ENCODE results near the gene TAF15. TPM values are rescaled to one million over a fixed set of nuclear protein-coding genes. Genes with fewer than 3 reads are reported as not detected.

TAF15 gene
- polyA plus RNA-seq, 4 donors: 70.3 to 166 (median 123) TPM

GRCh38 chr17:35891269-35891668 is 82.0 kb downstream of the TAF15 start:
- peak overlapping the region in 1 of 3 donors; percentile 79 for H3K27ac ChIP-seq (ENCODE audit: low read depth in 1 of 3, low read length in 2 of 3)
- DNase-seq: no peak

DNA sequence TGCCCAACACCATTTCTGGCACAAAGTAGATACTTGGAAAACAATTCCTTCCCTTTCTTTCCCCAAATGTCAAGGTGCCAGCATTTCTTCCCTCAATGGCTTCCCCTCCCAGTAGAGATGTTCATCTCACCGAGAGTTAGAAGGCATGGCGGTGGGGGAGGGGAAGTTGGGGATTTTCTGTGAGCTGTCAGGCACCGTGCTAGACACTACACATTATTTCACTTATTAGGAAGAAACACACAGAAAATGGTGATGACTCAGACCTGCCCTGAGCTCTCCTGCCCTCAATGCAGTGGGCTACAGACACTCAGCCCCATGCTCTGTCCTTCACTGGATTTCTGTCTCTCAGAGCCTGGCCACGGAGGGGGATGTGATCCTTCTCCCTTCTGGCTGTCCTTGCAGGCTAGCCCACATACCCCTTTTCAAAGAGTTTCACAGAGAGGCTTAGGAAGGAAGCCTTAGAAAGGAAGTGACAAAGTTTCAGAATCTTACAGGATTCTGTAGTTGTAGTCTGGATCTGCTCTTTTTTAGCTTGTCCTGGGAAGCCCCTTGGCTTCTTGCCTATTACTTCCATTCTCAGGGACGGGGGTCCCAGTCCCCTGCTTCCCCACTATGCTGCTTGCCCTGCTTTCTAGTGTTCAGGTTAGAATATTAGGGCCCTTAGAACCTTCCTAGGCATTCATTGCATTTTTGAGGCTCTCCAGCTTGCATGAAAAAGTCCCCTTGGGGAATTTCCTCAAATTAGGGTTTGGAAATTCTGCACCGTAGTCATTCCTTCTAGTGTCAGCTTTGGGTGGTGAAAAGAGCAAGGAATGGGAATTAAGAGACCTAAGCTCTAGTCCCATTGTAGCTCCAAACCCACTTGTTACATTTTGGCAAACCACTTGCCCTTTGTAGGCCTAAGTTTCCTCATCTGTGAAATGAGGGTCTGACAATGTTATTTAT is 83.1 kb downstream of the TAF15 start:
- no peak for DNase-seq
- WGBS, 3 donors: 54 to 67% (median 54%) methylated on average over 6 of the region's 6 CpGs

More at GRCh38 chr17:35891269-35891668, 82.0 kb downstream of the TAF15 start:
- Histone ChIP-seq H3K27me3 (ENCODE audit: control insufficient read depth in 3 of 3, insufficient read depth in 3 of 3, low read length in 3 of 3) (no peaks in the 10 kb centered on the region), H3K36me3 (ENCODE audit: control insufficient read depth in 3 of 3, insufficient read depth in 2 of 3, low read depth in 1 of 3, low read length in 3 of 3) (no peaks in the 10 kb centered on the region), H3K4me3 (ENCODE audit: low read depth in 1 of 3, low read length in 3 of 3) (no peak overlapping the region), H3K4me1 (ENCODE audit: control insufficient read depth in 3 of 3, insufficient read depth in 2 of 3, low read depth in 1 of 3, low read length in 2 of 3) (peaks cover 0 to 15% (median 9%) of the 10 kb centered on the region in 3 donors), H3K9me3 (ENCODE audit: control insufficient read depth in 2 of 2, insufficient read depth in 1 of 2, low read depth in 1 of 2, low read length in 1 of 2) (no peaks in the 10 kb centered on the region)
- WGBS, 3 donors: 63 to 85% (median 80%) methylated on average over 4 of the region's 4 CpGs
- FAIRE-seq: no peak

GRCh38 chr17:35893751-35894150 is 84.5 kb downstream of the TAF15 start:
- Histone ChIP-seq H3K9me3 (ENCODE audit: control insufficient read depth in 2 of 2, insufficient read depth in 1 of 2, low read depth in 1 of 2, low read length in 1 of 2) (no peaks in the 10 kb centered on the region), H3K4me3 (ENCODE audit: low read depth in 1 of 3, low read length in 3 of 3) (no peak overlapping the region), H3K4me1 (ENCODE audit: control insufficient read depth in 3 of 3, insufficient read depth in 2 of 3, low read depth in 1 of 3, low read length in 2 of 3) (peaks cover 0 to 15% (median 9%) of the 10 kb centered on the region in 3 donors), H3K36me3 (ENCODE audit: control insufficient read depth in 3 of 3, insufficient read depth in 2 of 3, low read depth in 1 of 3, low read length in 3 of 3) (no peaks in the 10 kb centered on the region), H3K27ac (ENCODE audit: low read depth in 1 of 3, low read length in 2 of 3) (no peak overlapping the region), H3K27me3 (ENCODE audit: control insufficient read depth in 3 of 3, insufficient read depth in 3 of 3, low read length in 3 of 3) (no peaks in the 10 kb centered on the region)
- 93 to 94% (median 93%) methylated on average over 4 of the region's 4 CpGs for WGBS, 3 donors
- DNase-seq (no peak), FAIRE-seq (no peak)

More for the DNA sequence above, 83.1 kb downstream of the TAF15 start:
- H3K4me3 ChIP-seq (ENCODE audit: low read depth in 1 of 3, low read length in 3 of 3): no peak overlapping the region
- H3K4me1 ChIP-seq (ENCODE audit: control insufficient read depth in 3 of 3, insufficient read depth in 2 of 3, low read depth in 1 of 3, low read length in 2 of 3): peaks cover 0 to 15% (median 9%) of the 10 kb centered on the region in 3 donors
- H3K9me3 ChIP-seq (ENCODE audit: control insufficient read depth in 2 of 2, insufficient read depth in 1 of 2, low read depth in 1 of 2, low read length in 1 of 2): no peaks in the 10 kb centered on the region
- H3K27me3 ChIP-seq (ENCODE audit: control insufficient read depth in 3 of 3, insufficient read depth in 3 of 3, low read length in 3 of 3): no peaks in the 10 kb centered on the region
- no peak for FAIRE-seq
- no peaks in the 10 kb centered on the region for H3K36me3 ChIP-seq (ENCODE audit: control insufficient read depth in 3 of 3, insufficient read depth in 2 of 3, low read depth in 1 of 3, low read length in 3 of 3)
- H3K27ac ChIP-seq (ENCODE audit: low read depth in 1 of 3, low read length in 2 of 3): peak overlapping the region in 1 of 3 donors; percentile 72

DNA sequence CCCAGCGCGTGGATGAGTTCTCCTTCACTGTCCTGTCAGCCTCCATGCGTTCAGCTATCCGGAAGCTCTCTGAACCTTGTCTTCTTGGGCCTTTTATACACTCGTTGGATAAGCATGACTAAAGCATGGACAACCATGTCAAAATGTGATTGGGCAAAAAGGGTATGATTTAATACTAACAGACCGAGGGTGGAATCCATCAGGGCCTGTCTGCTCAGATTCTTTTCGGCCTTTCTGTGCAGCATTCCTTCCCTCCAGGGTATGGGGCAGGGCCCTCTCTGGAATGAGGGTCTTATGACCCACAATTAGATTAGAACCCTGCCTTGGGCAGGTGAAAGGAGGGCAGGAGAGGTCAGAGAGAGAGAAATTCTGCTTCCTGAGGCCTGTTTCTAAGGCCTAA is 84.9 kb downstream of the TAF15 start:
- DNase-seq (no peak), FAIRE-seq (no peak)
- Histone ChIP-seq H3K27ac (ENCODE audit: low read depth in 1 of 3, low read length in 2 of 3) (no peak overlapping the region), H3K36me3 (ENCODE audit: control insufficient read depth in 3 of 3, insufficient read depth in 2 of 3, low read depth in 1 of 3, low read length in 3 of 3) (no peaks in the 10 kb centered on the region), H3K4me1 (ENCODE audit: control insufficient read depth in 3 of 3, insufficient read depth in 2 of 3, low read depth in 1 of 3, low read length in 2 of 3) (peaks cover 0 to 15% (median 9%) of the 10 kb centered on the region in 3 donors), H3K9me3 (ENCODE audit: control insufficient read depth in 2 of 2, insufficient read depth in 1 of 2, low read depth in 1 of 2, low read length in 1 of 2) (no peaks in the 10 kb centered on the region), H3K4me3 (ENCODE audit: low read depth in 1 of 3, low read length in 3 of 3) (no peak overlapping the region), H3K27me3 (ENCODE audit: control insufficient read depth in 3 of 3, insufficient read depth in 3 of 3, low read length in 3 of 3) (no peaks in the 10 kb centered on the region)
- WGBS, 3 donors: 93 to 95% (median 94%) methylated on average over 7 of the region's 7 CpGs

GRCh38 chr17:35895636-35896587 is 86.6 kb downstream of the TAF15 start:
- peak overlapping the region in 2 of 3 donors; percentile 1 to 73 for H3K27ac ChIP-seq (ENCODE audit: low read depth in 1 of 3, low read length in 2 of 3)
- H3K4me1 ChIP-seq (ENCODE audit: control insufficient read depth in 3 of 3, insufficient read depth in 2 of 3, low read depth in 1 of 3, low read length in 2 of 3): peaks cover 0 to 12% (median 0%) of the 10 kb centered on the region in 3 donors
- FAIRE-seq (no peak), DNase-seq (peak in 1 of 2 donors; percentile 51)
- 68 to 82% (median 73%) methylated on average over 14 of the region's 14 CpGs for WGBS, 3 donors
- H3K9me3 ChIP-seq (ENCODE audit: control insufficient read depth in 2 of 2, insufficient read depth in 1 of 2, low read depth in 1 of 2, low read length in 1 of 2): no peaks in the 10 kb centered on the region
- H3K4me3 ChIP-seq (ENCODE audit: low read depth in 1 of 3, low read length in 3 of 3): no peak overlapping the region
- H3K36me3 ChIP-seq (ENCODE audit: control insufficient read depth in 3 of 3, insufficient read depth in 2 of 3, low read depth in 1 of 3, low read length in 3 of 3): no peaks in the 10 kb centered on the region
- H3K27me3 ChIP-seq (ENCODE audit: control insufficient read depth in 3 of 3, insufficient read depth in 3 of 3, low read length in 3 of 3): no peaks in the 10 kb centered on the region

Other genes with a start within 250 kb of the TAF15 start
- under 1 TPM in 1 of 4 donors, not detected in 3; 0.07 TPM for gene SLFN14, start 248.7 kb upstream of the TAF15 start, polyA plus RNA-seq
- gene PEX12, start 230.9 kb upstream of the TAF15 start, polyA plus RNA-seq: 1 to 10 TPM; 2.9 to 7.4 (median 3.4) TPM
- gene AP2B1, start 222.2 kb upstream of the TAF15 start, polyA plus RNA-seq: 10 to 100 TPM; 28.9 to 82.2 (median 45.4) TPM
- 1 to 10 TPM in 2 of 4 donors, under 1 TPM in 2; 0.27 to 1.9 (median 1.1) TPM for gene RASL10B, start 77.8 kb upstream of the TAF15 start, polyA plus RNA-seq
- gene GAS2L2, start 56.2 kb upstream of the TAF15 start, polyA plus RNA-seq: under 1 TPM in 2 of 4 donors, not detected in 2; 0.03 TPM
- gene C17orf50, start 48.6 kb upstream of the TAF15 start, polyA plus RNA-seq: under 1 TPM in 1 of 4 donors, not detected in 3; 0.15 TPM
- 10 to 100 TPM in 3 of 4 donors, 1 to 10 TPM in 1; 3.0 to 30.5 (median 24.0) TPM for gene MMP28, start 13.8 kb upstream of the TAF15 start, polyA plus RNA-seq
- under 1 TPM in 1 of 4 donors, not detected in 3; 0.01 TPM for gene HEATR9, start 59.4 kb downstream of the TAF15 start, polyA plus RNA-seq
- 10 to 100 TPM in 1 of 4 donors, 1 to 10 TPM in 3; 4.0 to 44.0 (median 6.3) TPM for gene CCL5, start 70.9 kb downstream of the TAF15 start, polyA plus RNA-seq
- gene RDM1, start 121.3 kb downstream of the TAF15 start, polyA plus RNA-seq: 1 to 10 TPM in 3 of 4 donors, not detected in 1; 1.9 to 4.5 (median 4.5) TPM
- gene LYZL6, start 134.2 kb downstream of the TAF15 start, polyA plus RNA-seq: under 1 TPM in 1 of 4 donors, not detected in 3; 0.04 TPM
- gene CCL16, start 172.0 kb downstream of the TAF15 start, polyA plus RNA-seq: under 1 TPM in 2 of 4 donors, not detected in 2; 0.19 to 0.21 TPM
- gene CCL14, start 177.2 kb downstream of the TAF15 start, polyA plus RNA-seq: 10 to 100 TPM in 1 of 4 donors, 1 to 10 TPM in 3; 5.4 to 61.9 (median 6.3) TPM
- gene CCL15, start 192.1 kb downstream of the TAF15 start, polyA plus RNA-seq: 10 to 100 TPM; 22.6 to 72.7 (median 53.2) TPM
- 10 to 100 TPM in 1 of 4 donors, 1 to 10 TPM in 2, not detected in 1; 1.6 to 22.9 (median 1.9) TPM for gene CCL23, start 208.5 kb downstream of the TAF15 start, polyA plus RNA-seq